SJSA1 (cell line): ENCODE results near the gene INVS. TPM values are rescaled to one million over a fixed set of nuclear protein-coding genes. Genes with fewer than 3 reads are reported as not detected.
"Not testable (repeated sequence)": the region's sequence is repeated elsewhere in the genome, so short reads cannot be mapped to it uniquely, and the experiment has no call there.

Source experiments
- DNase-seq, 2 experiments: peaks; one replicate each; pipeline ENCODE4 v3.0.0-alpha.2; 2015 to 2020; ENCODE audit warnings: low spot score in 2 of 2, low read depth in 1 of 2
- H3K27ac ChIP-seq: fragments of 250-450 bp; sonication (Bioruptor Pico); 2 replicates; pipeline ENCODE4 v1.5.1; 2020; ENCODE audit warnings: mild to moderate bottlenecking, moderate library complexity
- H3K27me3 ChIP-seq: fragments of 250-450 bp; sonication (Bioruptor Pico); replicated peaks from 2 replicates; pipeline ENCODE4 v1.5.1; 2020; ENCODE audit warnings: mild to moderate bottlenecking, moderate library complexity
- H3K36me3 ChIP-seq: fragments of 250-450 bp; sonication (Bioruptor Pico); 2 replicates; pipeline ENCODE4 v1.5.1; 2020; ENCODE audit warnings: mild to moderate bottlenecking
- H3K4me1 ChIP-seq: fragments of 250-450 bp; sonication (Bioruptor Pico); replicated peaks from 2 replicates; pipeline ENCODE4 v1.6.1; 2021; ENCODE audit warnings: mild to moderate bottlenecking
- H3K4me3 ChIP-seq: fragments of 250-450 bp; sonication (Bioruptor Pico); 2 replicates; pipeline ENCODE4 v1.5.1; 2020; ENCODE audit warnings: mild to moderate bottlenecking
- H3K9me3 ChIP-seq: fragments of 250-450 bp; sonication (Bioruptor Pico); replicated peaks from 2 replicates; pipeline ENCODE4 v1.5.1; 2020; ENCODE audit warnings: mild to moderate bottlenecking
- total RNA-seq: library from RNA; depleted of rRNA; stranded (reverse); fragments of >200 nt; shearing (Covaris generic); gene quantifications from 2 replicates; pipeline ENCODE4 v1.2.3, GENCODE V29; 2014; rRNA removed

Gene INVS
- total RNA-seq, 1 experiment from 2014 or later = 18.4 TPM

- Histone ChIP-seq H3K9me3 (no peaks in the 10 kb centered on the region), H3K4me1 (no peaks in the 10 kb centered on the region), H3K36me3 (peaks cover 48% of the 10 kb centered on the region), H3K27ac (no peak overlapping the region), H3K27me3 (no peaks in the 10 kb centered on the region), H3K4me3 (no peak overlapping the region)
- DNase-seq = no peak
Measured at GRCh38 chr9:100324594-100325200, 225.7 kb downstream of the INVS start.

DNA sequence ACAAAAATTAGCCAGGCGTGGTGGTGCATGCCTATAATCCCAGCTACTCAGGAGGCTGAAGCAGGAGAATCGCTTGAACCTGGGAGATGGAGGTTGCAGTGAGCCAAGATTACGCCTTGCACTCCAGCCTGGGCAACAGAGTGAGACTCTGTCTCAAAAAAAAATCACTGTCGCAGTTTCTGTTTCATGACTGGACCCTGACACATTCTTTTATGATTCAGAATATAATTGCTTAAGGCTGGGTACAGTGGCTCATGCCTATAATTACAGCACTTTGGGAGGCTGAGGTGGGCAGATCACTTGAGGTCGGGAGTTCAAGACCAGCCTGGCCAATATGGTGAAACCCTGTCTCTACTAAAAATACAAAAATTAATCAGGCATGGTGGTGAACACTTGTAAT lies 239.7 kb downstream of the INVS start:
- H3K4me3 ChIP-seq, H3K4me1 ChIP-seq, H3K9me3 ChIP-seq, H3K27me3 ChIP-seq, H3K27ac ChIP-seq, DNase-seq: not testable (repeated sequence)
- peaks cover 38% of the 10 kb centered on the region for H3K36me3 ChIP-seq

DNA sequence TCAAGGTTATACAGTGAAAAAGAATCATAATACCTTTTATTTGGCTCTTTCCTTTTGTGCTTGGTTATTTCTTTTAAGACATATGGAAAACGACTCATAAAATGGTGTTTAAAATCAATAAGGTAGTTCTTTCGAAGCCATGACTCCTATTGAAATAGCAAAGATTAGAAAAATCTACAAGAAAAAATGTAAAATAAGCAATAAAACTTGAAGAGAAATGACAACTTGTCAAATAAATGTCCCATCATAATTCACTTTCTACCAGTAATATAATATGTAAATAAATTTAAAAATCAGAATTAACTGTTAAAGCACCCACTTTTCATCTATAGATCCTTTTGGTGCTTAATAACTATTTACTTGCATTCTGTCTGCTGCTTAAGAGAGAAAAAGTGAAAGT lies 241.2 kb downstream of the INVS start:
- H3K4me3 ChIP-seq = no peak overlapping the region
- DNase-seq = no peak
- H3K9me3 ChIP-seq = no peaks in the 10 kb centered on the region
- no peak overlapping the region for H3K27ac ChIP-seq
- no peaks in the 10 kb centered on the region for H3K27me3 ChIP-seq
- no peaks in the 10 kb centered on the region for H3K4me1 ChIP-seq
- H3K36me3 ChIP-seq = peaks cover 37% of the 10 kb centered on the region

- H3K36me3 ChIP-seq = peaks cover 49% of the 10 kb centered on the region
Measured at GRCh38 chr9:100341889-100342288, 242.8 kb downstream of the INVS start.

DNA sequence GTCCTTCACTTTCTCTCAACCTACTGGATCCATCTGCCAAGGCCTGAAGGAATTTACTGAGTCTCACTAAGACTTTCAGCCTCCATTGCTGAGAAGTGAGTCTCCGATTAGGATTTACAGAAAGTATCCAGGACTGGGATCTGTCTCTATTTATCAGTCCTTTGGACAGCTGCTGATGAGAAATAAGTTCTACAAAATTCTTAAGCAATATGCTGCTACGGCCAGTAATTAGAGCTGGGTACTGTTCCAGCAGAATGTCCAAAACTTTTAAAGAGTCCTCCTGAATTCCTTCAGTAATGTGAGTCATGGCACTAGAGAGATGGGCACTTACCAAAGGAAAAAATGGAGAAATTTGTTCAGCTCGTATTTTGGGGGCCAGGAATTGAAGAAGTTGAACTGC lies 247.8 kb downstream of the INVS start:
- Histone ChIP-seq H3K4me3 (no peak overlapping the region), H3K27me3 (no peaks in the 10 kb centered on the region), H3K27ac (no peak overlapping the region), H3K4me1 (0 out of 2 replicates have a peak, but pooled peaks cover 4% of the 10 kb centered on the region), H3K9me3 (no peaks in the 10 kb centered on the region), H3K36me3 (peaks cover 34% of the 10 kb centered on the region)
- DNase-seq = no peak

More at GRCh38 chr9:100341889-100342288, 242.8 kb downstream of the INVS start:
- Histone ChIP-seq H3K9me3 (no peaks in the 10 kb centered on the region), H3K27me3 (no peaks in the 10 kb centered on the region), H3K27ac (no peak overlapping the region), H3K4me3 (no peak overlapping the region), H3K4me1 (no peaks in the 10 kb centered on the region)
- no peak for DNase-seq

- no peaks in the 10 kb centered on the region for H3K27me3 ChIP-seq
- peaks cover 11% of the 10 kb centered on the region; the same call in 1 of the 2 replicates for H3K4me1 ChIP-seq
- H3K36me3 ChIP-seq = peaks cover 29% of the 10 kb centered on the region
- no peak overlapping the region for H3K4me3 ChIP-seq
- no peak for DNase-seq
- H3K27ac ChIP-seq = no peak overlapping the region
- no peaks in the 10 kb centered on the region for H3K9me3 ChIP-seq
Measured at GRCh38 chr9:100350188-100350587, 251.1 kb downstream of the INVS start.

Other genes starting within 250 kb of the INVS start
- gene STX17, start 192.6 kb upstream of the INVS start, total RNA-seq = 10.9 and 16.1 TPM in 2 replicates
- gene ERP44, start 243 bp upstream of the INVS start, total RNA-seq = 16.2 and 20.6 TPM in 2 replicates